ENCODE measurements around the gene BRCA1.
"Not testable (repeated sequence)": the region's sequence is repeated elsewhere in the genome, so short reads cannot be mapped to it uniquely, and the experiment has no call there.

The BRCA1 gene

DNA sequence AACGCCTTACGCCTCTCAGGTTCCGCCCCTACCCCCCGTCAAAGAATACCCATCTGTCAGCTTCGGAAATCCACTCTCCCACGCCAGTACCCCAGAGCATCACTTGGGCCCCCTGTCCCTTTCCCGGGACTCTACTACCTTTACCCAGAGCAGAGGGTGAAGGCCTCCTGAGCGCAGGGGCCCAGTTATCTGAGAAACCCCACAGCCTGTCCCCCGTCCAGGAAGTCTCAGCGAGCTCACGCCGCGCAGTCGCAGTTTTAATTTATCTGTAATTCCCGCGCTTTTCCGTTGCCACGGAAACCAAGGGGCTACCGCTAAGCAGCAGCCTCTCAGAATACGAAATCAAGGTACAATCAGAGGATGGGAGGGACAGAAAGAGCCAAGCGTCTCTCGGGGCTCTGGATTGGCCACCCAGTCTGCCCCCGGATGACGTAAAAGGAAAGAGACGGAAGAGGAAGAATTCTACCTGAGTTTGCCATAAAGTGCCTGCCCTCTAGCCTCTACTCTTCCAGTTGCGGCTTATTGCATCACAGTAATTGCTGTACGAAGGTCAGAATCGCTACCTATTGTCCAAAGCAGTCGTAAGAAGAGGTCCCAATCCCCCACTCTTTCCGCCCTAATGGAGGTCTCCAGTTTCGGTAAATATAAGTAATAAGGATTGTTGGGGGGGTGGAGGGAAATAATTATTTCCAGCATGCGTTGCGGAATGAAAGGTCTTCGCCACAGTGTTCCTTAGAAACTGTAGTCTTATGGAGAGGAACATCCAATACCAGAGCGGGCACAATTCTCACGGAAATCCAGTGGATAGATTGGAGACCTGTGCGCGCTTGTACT lies at the start of gene BRCA1:
BRCA1 (minus strand) TSS at position 232 of the 834 bp plus-strand sequence. CDS start 1,268 bp downstream, outside the sequence.
- peak; percentile 99 for DNase-seq (ENCODE audit: low spot score)

- peak; percentile 86 for DNase-seq (ENCODE audit: low spot score)
These were observed 46.7 kb upstream of the BRCA1 start for GRCh38 chr17:43171586-43172487.

DNA sequence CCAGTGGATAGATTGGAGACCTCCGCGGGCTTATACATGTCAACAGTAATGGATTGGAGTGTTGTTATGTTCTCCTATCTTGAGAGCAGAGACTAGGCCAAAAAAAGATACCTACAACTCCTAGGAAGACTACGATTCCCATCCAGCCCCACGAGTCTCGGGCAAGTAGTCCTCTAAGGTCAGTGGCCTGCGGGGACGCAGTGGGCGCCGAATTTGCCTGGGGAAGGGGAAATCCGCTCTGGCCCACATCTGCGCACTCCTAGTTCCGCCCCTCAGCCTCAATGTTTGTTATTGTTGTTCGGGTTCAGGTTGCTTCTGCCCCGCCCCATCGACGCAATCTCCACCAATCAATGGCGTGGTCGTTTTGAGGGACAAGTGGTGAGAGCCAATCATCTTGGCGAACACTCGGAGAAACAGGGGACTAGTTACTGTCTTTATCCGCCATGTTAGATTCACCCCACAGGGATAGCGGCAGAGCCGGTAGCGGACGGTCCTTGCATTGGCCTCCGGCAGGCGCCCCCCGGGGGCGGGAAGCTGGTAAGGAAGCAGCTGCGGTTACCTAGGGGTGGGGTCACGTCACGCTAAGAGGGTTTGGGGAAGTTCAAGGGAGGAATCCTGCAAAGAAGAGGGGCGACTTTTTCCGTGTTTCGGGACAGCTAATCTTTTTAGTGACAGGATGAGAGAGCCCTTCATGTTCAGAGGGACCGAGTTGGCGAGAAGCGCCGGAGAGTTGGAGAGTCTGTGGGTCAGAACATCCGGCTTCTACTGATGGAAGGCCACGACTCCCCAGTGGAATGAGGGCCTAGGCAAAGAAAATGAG lies 45.8 kb upstream of the BRCA1 start, which contains the start of gene NBR1:
NBR1 (plus strand) TSS at position 449 of the 820 bp plus-strand sequence. CDS start 4,586 bp downstream, outside the sequence.
- DNase-seq (ENCODE audit: low spot score) = peak; percentile 97

DNA sequence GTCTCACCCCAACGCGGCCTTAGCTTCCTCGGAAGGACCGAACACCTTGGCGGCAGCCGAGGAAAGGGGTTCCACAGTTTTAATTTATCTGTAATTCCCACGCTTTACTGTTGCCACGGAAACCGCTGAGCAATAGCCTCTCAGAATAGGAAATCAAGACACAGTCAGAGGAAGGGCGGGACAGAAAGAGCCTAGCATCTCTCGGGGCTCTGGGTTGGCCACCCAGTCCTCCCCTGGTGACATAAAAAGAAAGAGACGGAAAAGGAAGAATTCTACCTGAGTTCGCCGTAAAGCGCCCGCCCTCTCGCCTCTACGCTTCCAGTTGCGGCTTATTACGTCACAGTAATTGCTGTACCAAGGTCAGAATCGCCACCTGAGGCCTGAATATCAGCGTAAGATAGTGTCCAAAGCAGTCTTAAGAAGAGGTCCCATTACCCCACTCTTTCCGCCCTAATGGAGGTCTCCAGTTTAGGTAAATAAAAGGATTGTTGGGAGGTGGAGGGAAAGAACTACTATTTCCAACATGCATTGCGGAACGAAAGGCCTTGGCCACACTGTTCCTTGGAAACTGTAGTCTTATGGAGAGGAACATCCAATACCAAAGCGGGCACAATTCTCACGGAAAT lies 45.1 kb upstream of the BRCA1 start:
- peak; percentile 97 for DNase-seq (ENCODE audit: low spot score)

GRCh38 chr17:43169561-43170139 lies 44.5 kb upstream of the BRCA1 start:
- DNase-seq (ENCODE audit: low spot score) = peak; percentile 30

GRCh38 chr17:43165971-43166370 lies 40.8 kb upstream of the BRCA1 start:
- not testable (repeated sequence) for DNase-seq (ENCODE audit: low spot score)

GRCh38 chr17:43159957-43160356 lies 34.8 kb upstream of the BRCA1 start:
- not testable (repeated sequence) for DNase-seq (ENCODE audit: low spot score)

DNA sequence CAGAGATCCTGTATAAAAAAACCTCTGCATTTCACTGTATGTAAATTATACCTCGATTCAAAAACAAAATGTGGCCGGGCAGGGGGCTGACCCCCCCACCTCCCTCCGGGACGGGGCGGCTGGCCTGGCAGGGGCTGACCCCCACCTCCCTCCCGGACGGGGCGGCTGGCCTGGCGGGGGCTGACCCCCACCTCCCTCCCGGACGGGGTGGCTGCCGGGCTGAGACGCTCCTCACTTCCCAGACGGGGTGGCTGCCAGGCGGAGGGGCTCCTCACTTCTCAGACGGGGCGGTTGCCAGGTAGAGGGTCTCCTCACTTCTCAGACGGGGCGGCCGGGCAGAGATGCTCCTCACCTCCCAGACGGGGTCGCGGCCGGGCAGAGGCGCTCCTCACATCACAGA lies 34.1 kb upstream of the BRCA1 start:
- DNase-seq (ENCODE audit: low spot score) = not testable (repeated sequence)

DNA sequence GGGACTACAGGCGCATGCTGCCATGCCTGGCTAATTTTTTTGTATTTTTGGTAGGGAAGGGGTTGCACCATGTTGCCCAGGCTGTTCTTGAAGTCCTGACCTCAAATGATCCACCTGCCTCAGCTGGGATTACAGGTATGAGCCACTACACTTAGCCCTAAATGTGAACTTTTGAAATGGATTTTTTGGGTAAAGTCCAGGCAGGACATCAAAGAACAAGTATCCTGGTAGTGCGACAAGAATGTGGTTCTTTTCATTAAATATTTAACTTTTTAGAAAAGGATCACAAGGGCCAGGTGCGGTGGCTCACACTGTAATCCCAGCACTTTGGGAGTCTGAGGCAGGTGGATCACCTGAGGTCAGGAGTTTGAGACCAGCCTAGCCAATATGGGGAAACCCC lies 30.5 kb upstream of the BRCA1 start:
- DNase-seq (ENCODE audit: low spot score) = no peak

DNA sequence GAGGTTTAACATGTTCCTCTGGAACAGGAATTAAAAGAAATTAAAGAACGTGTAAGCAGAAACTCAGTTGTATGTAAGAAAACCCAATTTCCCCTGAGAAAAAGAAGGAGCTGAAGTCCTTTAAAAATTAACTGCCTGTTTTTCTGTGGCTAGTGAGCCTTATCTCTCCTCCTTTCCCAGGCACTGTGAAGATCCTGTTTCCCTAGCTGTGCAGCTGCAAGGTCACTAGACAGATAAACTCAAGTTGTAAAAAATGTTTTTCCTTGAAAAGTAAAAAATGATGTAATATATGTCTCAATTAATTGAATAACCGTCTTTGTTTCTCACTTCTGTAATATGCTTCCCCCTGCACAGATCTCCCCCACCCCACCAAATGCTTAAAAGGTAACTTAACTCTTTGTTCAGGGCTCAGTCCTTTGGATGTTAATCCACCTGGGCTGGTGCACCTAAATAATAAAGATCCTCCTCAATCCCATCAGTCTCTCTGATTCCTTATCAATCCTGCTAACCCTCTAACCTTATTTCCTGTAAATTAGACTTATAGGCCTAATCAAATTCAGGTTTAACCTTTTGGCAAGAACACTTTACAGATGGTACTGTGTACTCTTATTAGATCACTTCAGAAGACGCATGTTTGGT lies 28.2 kb upstream of the BRCA1 start:
- DNase-seq (ENCODE audit: low spot score) = not testable (repeated sequence)

- DNase-seq (ENCODE audit: low spot score) = no peak
These were observed 26.8 kb upstream of the BRCA1 start for GRCh38 chr17:43151880-43152456.

DNA sequence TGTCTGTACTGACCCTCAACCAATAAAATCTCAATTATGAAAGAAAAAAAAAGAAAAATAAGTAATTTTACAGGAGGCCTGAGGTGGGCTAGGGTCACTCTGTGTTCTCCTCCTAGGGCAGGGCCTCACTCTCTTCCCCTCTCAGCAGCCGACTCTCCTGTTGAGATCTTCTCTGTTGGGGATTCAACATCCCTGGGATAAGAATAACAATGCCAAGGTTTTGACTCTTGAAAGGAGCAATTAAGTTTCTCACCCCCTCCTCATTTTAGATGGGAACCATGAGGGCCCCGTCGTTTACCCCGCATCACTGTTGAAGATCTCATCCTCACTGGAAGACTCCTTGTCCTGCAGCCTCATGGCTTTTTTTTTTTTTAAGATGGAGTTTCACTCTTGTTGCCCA lies 21.5 kb upstream of the BRCA1 start:
- no peak for DNase-seq (ENCODE audit: low spot score)

- DNase-seq (ENCODE audit: low spot score) = no peak
These were observed 18.0 kb upstream of the BRCA1 start for GRCh38 chr17:43143201-43143600.

DNA sequence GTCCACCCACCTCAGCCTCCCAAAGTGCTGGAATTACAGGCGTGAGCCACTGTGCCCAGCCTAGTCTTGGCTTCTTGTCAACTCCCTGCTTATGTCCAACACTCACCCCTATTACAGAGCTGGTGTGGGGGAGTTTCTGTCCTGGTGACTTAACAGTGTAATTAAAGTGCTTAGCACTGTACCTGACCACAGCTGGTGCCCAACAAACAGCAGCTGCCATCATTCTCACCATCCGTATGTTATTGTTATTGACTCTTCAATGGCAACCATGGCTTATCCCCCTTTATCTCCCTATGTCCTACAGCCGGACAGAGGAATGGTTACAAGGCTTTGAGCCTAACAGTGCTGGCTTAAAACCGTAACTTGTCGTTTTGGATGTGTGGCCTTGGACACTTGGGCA lies 17.0 kb upstream of the BRCA1 start:
- no peak for DNase-seq (ENCODE audit: low spot score)

- DNase-seq (ENCODE audit: low spot score) = no peak
These were observed 15.5 kb upstream of the BRCA1 start for GRCh38 chr17:43140396-43141332.

DNA sequence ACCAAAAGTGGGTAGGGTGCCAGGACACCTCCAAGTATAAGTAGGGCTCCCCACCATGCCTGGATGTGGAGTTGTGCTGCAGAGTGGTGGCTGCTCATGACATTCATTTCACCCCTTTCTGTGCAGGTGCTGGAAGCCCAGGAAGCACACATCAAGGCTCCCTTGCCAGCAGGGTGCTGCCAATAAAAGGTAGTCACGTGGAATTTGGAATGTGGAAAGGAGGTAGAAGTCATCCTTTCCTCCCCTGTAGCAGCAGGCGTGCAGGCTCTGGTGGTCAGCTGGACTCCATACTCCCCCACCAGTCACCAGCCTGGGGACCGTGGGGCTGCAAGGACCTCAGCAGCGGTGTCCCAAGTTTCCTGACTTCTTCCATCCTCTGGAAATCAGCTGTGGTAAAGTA lies 13.4 kb upstream of the BRCA1 start:
- DNase-seq (ENCODE audit: low spot score) = not testable (repeated sequence)

- DNase-seq (ENCODE audit: low spot score) = not testable (repeated sequence)
These were observed 11.4 kb upstream of the BRCA1 start for GRCh38 chr17:43136574-43136973.

- DNase-seq (ENCODE audit: low spot score) = no peak
These were observed 10.3 kb upstream of the BRCA1 start for GRCh38 chr17:43135454-43135819.
